Endodermal cell (in vitro differentiated cells): Measurements from ENCODE around the gene NXT1. TPM values are rescaled to one million over a fixed set of nuclear protein-coding genes. Genes with fewer than 3 reads are reported as not detected.

ENCODE experiments used
- DNase-seq: peaks from one replicate; pipeline ENCODE4 v3.0.0-alpha.2; 2017
- H3K27ac ChIP-seq: 2 replicates; pipeline ENCODE4 v1.5.1; 2013; ENCODE audit warnings: mild to moderate bottlenecking, low read depth, low read length, moderate library complexity
- H3K27me3 ChIP-seq: 2 replicates; pipeline ENCODE4 v1.6.1; 2013; ENCODE audit warnings: mild to moderate bottlenecking, low read length, moderate library complexity; ENCODE audit not compliant: insufficient read depth, control insufficient read depth, poor library complexity, severe bottlenecking
- H3K36me3 ChIP-seq: 2 replicates; pipeline ENCODE4 v1.7.0; 2013; ENCODE audit warnings: mild to moderate bottlenecking, low read length, moderate library complexity; ENCODE audit not compliant: control insufficient read depth, insufficient read depth
- H3K4me1 ChIP-seq: one replicate; pipeline ENCODE4 v1.7.0; 2013; ENCODE audit warnings: low read length; ENCODE audit not compliant: control insufficient read depth, insufficient read depth
- H3K4me3 ChIP-seq: 2 replicates; pipeline ENCODE4 v1.5.1; 2013; ENCODE audit warnings: mild to moderate bottlenecking, low read length, moderate library complexity
- H3K9ac ChIP-seq: 2 replicates; pipeline ENCODE4 v1.6.1; 2013; ENCODE audit warnings: mild to moderate bottlenecking, low read length, moderate library complexity; ENCODE audit not compliant: poor library complexity, severe bottlenecking; ENCODE audit errors: extremely low read depth
- H3K9me3 ChIP-seq: 2 replicates; pipeline ENCODE4 v1.6.1; 2013; ENCODE audit warnings: mild to moderate bottlenecking, low read length, moderate library complexity; ENCODE audit not compliant: control insufficient read depth
- H3K27ac Mint-ChIP-seq: 2 replicates; pipeline ENCODE4 v1.8.0; 2020; ENCODE audit warnings: mixed read lengths
- H3K27me3 Mint-ChIP-seq: 2 replicates; pipeline ENCODE4 v1.8.0; 2021; ENCODE audit warnings: mild to moderate bottlenecking, mixed read lengths; ENCODE audit not compliant: insufficient read depth
- H3K36me3 Mint-ChIP-seq: 2 replicates; pipeline ENCODE4 v1.8.0; 2020; ENCODE audit warnings: low read depth, mixed read lengths
- H3K4me1 Mint-ChIP-seq: 2 replicates; pipeline ENCODE4 v1.8.0; 2020; ENCODE audit warnings: mixed read lengths
- H3K4me3 Mint-ChIP-seq: 2 replicates; pipeline ENCODE4 v1.8.0; 2020; ENCODE audit warnings: mild to moderate bottlenecking, moderate library complexity, mixed read lengths
- H3K9me3 Mint-ChIP-seq: 2 replicates; pipeline ENCODE4 v1.8.0; 2020; ENCODE audit warnings: mild to moderate bottlenecking, mixed read lengths
- CTCF ChIP-seq: fragments of 200-600 bp; sonication (generic); conservative IDR thresholded peaks from 2 replicates; pipeline ENCODE4 v1.5.0; 2021; ENCODE audit warnings: antibody characterized with exemption, mild to moderate bottlenecking
- WGBS, 2 experiments: methylation state at CpG; one replicate each; pipeline versions ENCODE4 v1.1.5 to v1.1.7; 2013; ENCODE audit warnings: missing lambda C conversion rate in 2 of 2, mixed read lengths in 1 of 2; ENCODE audit not compliant: insufficient coverage in 1 of 2, insufficient read length in 1 of 2; 5-methylcytosine and 5-hydroxymethylcytosine counted together
- total RNA-seq, 2 donors: library from RNA; stranded (reverse); fragmentation: NEBNext Ultra II Directional in 1 of 2; extraction: Animal tissue kit (Norgen Biotek cat#: 25700) in 1 of 2; gene quantifications; 2 replicates in 1 of 2; 3 replicates in 1 of 2; pipeline ENCODE4 v1.2.1, GENCODE V29; 2021

Gene NXT1
- total RNA-seq, 2 donors from 2014 or later = 16.8 to 19.5 TPM

- peaks cover 75% of the 10 kb centered on the region for H3K36me3 Mint-ChIP-seq
- no peaks in the 10 kb centered on the region for H3K4me1 ChIP-seq
- H3K4me3 ChIP-seq = no peak overlapping the region
- H3K36me3 ChIP-seq = peaks cover 64% of the 10 kb centered on the region
- no peaks in the 10 kb centered on the region for H3K4me1 Mint-ChIP-seq
- H3K27ac ChIP-seq = no peak overlapping the region
- H3K9me3 ChIP-seq = peaks cover 23% of the 10 kb centered on the region
- no peaks in the 10 kb centered on the region for H3K27me3 Mint-ChIP-seq
- no peaks in the 10 kb centered on the region for H3K27me3 ChIP-seq
- no peak for TF ChIP-seq CTCF
- no peak overlapping the region for H3K4me3 Mint-ChIP-seq
- DNase-seq = no peak
- peaks cover 6% of the 10 kb centered on the region for H3K9me3 Mint-ChIP-seq
- H3K27ac Mint-ChIP-seq = no peak overlapping the region
- no peak overlapping the region for H3K9ac ChIP-seq
Observed at GRCh38 chr20:23381876-23382275, 31.3 kb downstream of the NXT1 start.

GRCh38 chr20:23386304-23387117 lies 35.9 kb downstream of the NXT1 start:
- TF ChIP-seq CTCF = no peak
- peaks cover 6% of the 10 kb centered on the region for H3K9me3 Mint-ChIP-seq
- no peak overlapping the region for H3K4me3 Mint-ChIP-seq
- DNase-seq = no peak
- Histone ChIP-seq H3K4me1 (no peaks in the 10 kb centered on the region), H3K9ac (no peak overlapping the region), H3K4me3 (no peak overlapping the region), H3K27me3 (no peaks in the 10 kb centered on the region), H3K9me3 (peaks cover 34% of the 10 kb centered on the region), H3K27ac (no peak overlapping the region), H3K36me3 (peaks cover 64% of the 10 kb centered on the region)
- no peaks in the 10 kb centered on the region for H3K4me1 Mint-ChIP-seq
- 85 to 94% methylated on average over 4 to 6 of the region's 6 CpGs for WGBS, 2 experiments
- H3K27me3 Mint-ChIP-seq = no peaks in the 10 kb centered on the region
- H3K27ac Mint-ChIP-seq = no peak overlapping the region
- H3K36me3 Mint-ChIP-seq = peaks cover 78% of the 10 kb centered on the region

GRCh38 chr20:23387118-23387443 lies 36.5 kb downstream of the NXT1 start:
- Histone ChIP-seq H3K27me3 (no peaks in the 10 kb centered on the region), H3K36me3 (peaks cover 68% of the 10 kb centered on the region), H3K27ac (no peak overlapping the region), H3K9ac (no peak overlapping the region), H3K4me1 (no peaks in the 10 kb centered on the region), H3K4me3 (no peak overlapping the region), H3K9me3 (peaks cover 34% of the 10 kb centered on the region)
- peaks cover 5% of the 10 kb centered on the region for H3K4me1 Mint-ChIP-seq
- H3K9me3 Mint-ChIP-seq = peaks cover 6% of the 10 kb centered on the region
- TF ChIP-seq CTCF = no peak
- WGBS, 2 experiments = 97 to 100% methylated on average over 1 to 3 of the region's 3 CpGs
- no peak overlapping the region for H3K4me3 Mint-ChIP-seq
- no peaks in the 10 kb centered on the region for H3K27me3 Mint-ChIP-seq
- H3K36me3 Mint-ChIP-seq = peaks cover 81% of the 10 kb centered on the region
- no peak overlapping the region for H3K27ac Mint-ChIP-seq
- no peak for DNase-seq
